Naive thymus-derived CD4-positive, alpha-beta T cell (primary cell): ENCODE measurements around the gene DYNC1LI2. TPM values are rescaled to one million over a fixed set of nuclear protein-coding genes. Genes with fewer than 3 reads are reported as not detected.
A peak's percentile ranks its signal among the peaks of the same experiment; 100 is the strongest.

Experiments
- ATAC-seq: fragments of 150-1000 bp; cut with Tn5 transposase; 2 replicates; pipeline ENCODE4 v1.10.0; 2021; ENCODE audit warnings: mild to moderate bottlenecking, moderate library complexity
- CTCF ChIA-PET: fragments of 350-600 bp; sonication (Branson Sonifier 250); formaldehyde crosslinking; loops from one replicate; lab custom pipeline; 2021; ENCODE audit warnings: antibody characterized with exemption; lab: Charles Lee
- POLR2A ChIA-PET: fragments of 350-600 bp; sonication (Branson Sonifier 250); formaldehyde crosslinking; loops from one replicate; lab custom pipeline; 2021; ENCODE audit warnings: antibody characterized with exemption, inconsistent platforms; lab: Charles Lee
- DNase-seq, 9 donors: peaks; one replicate each; pipeline versions ENCODE4 v3.0.0 to v3.0.0-alpha.2; 2020 to 2022; ENCODE audit warnings: mixed read lengths in 1 of 9
- H3K27ac ChIP-seq: one replicate; pipeline ENCODE4 v1.7.0; 2013; ENCODE audit warnings: mild to moderate bottlenecking, low read depth, low read length, moderate library complexity
- H3K27me3 ChIP-seq, 2 donors: one replicate each; pipeline ENCODE4 v1.7.0; 2013; ENCODE audit warnings: low read length in 2 of 2, mild to moderate bottlenecking in 2 of 2, moderate library complexity in 2 of 2; ENCODE audit not compliant: control insufficient read depth in 2 of 2, insufficient read depth in 2 of 2
- H3K36me3 ChIP-seq, 3 experiments: 1 replicate in 2 of 3; 2 replicates in 1 of 3; pipeline ENCODE4 v1.7.0; 2013; ENCODE audit warnings: low read length in 3 of 3, mild to moderate bottlenecking in 3 of 3, moderate library complexity in 1 of 3; ENCODE audit not compliant: insufficient read depth in 3 of 3, control insufficient read depth in 2 of 3
- H3K4me1 ChIP-seq, 2 donors: one replicate each; pipeline ENCODE4 v1.7.0; 2013; ENCODE audit warnings: low read length in 2 of 2, mild to moderate bottlenecking in 2 of 2, moderate library complexity in 1 of 2; ENCODE audit not compliant: control insufficient read depth in 2 of 2, insufficient read depth in 2 of 2
- H3K4me3 ChIP-seq: 2 replicates; pipeline ENCODE4 v1.7.0; 2013; ENCODE audit warnings: mild to moderate bottlenecking, low read length
- H3K9me3 ChIP-seq, 3 experiments: 1 replicate in 2 of 3; 2 replicates in 1 of 3; pipeline ENCODE4 v1.7.0; 2013; ENCODE audit warnings: low read length in 3 of 3; ENCODE audit not compliant: control insufficient read depth in 2 of 3
- H3K27ac Mint-ChIP-seq, 9 donors: one replicate each; pipeline ENCODE4 v1.8.0; 2020 to 2022; ENCODE audit warnings: mixed read lengths in 9 of 9, mild to moderate bottlenecking in 8 of 9, moderate library complexity in 5 of 9, inconsistent platforms in 2 of 9
- H3K27me3 Mint-ChIP-seq, 5 donors: one replicate each; pipeline ENCODE4 v1.8.0; 2021 to 2022; ENCODE audit warnings: mixed read lengths in 5 of 5, mild to moderate bottlenecking in 1 of 5
- H3K36me3 Mint-ChIP-seq, 5 donors: one replicate each; pipeline ENCODE4 v1.8.0; 2020 to 2022; ENCODE audit warnings: mixed read lengths in 5 of 5, mild to moderate bottlenecking in 3 of 5, inconsistent platforms in 1 of 5
- H3K4me1 Mint-ChIP-seq, 7 donors: one replicate each; pipeline ENCODE4 v1.8.0; 2020 to 2022; ENCODE audit warnings: mixed read lengths in 7 of 7, mild to moderate bottlenecking in 3 of 7, inconsistent platforms in 1 of 7
- H3K4me3 Mint-ChIP-seq, 10 donors: one replicate each; pipeline ENCODE4 v1.8.0; 2020 to 2022; ENCODE audit warnings: mild to moderate bottlenecking in 10 of 10, mixed read lengths in 10 of 10, moderate library complexity in 6 of 10, inconsistent platforms in 2 of 10
- H3K9me3 Mint-ChIP-seq, 11 donors: one replicate each; pipeline ENCODE4 v1.8.0; 2020 to 2022; ENCODE audit warnings: mixed read lengths in 11 of 11, mild to moderate bottlenecking in 4 of 11, inconsistent platforms in 1 of 11, moderate library complexity in 1 of 11
- intact Hi-C, 2 donors: fragments of 100-400 bp; cut with micrococcal nuclease; formaldehyde crosslinking; loops; one replicate each; pipeline ENCODE4 v1.15.1; 2023
- polyA plus RNA-seq, 2 donors: library from polyadenylated mRNA; unstranded; fragments of 300-500 nt; fragmentation: Illumina TruSeq; gene quantifications; one replicate each; pipeline ENCODE4 v1.2.3, GENCODE V29; 2021
- total RNA-seq, 6 experiments: library from RNA in 5 of 6; stranded (reverse) in 5 of 6; gene quantifications; 1 replicate in 5 of 6; 2 replicates in 1 of 6; pipeline ENCODE4 v1.2.3 and lab custom pipeline; 2021 to 2026

DYNC1LI2 gene
- total and polyA plus RNA-seq, 7 experiments from 2014 or later, result 23.2 to 85.7 (median 77.5) TPM

GRCh38 chr16:66717776-66718175, 33.6 kb downstream of the DYNC1LI2 start:
- Histone ChIP-seq H3K4me3 (no peak overlapping the region), H3K4me1 (no peaks in the 10 kb centered on the region), H3K27ac (no peak overlapping the region), H3K27me3 (no peaks in the 10 kb centered on the region), H3K9me3 (no peaks in the 10 kb centered on the region), H3K36me3 (peaks cover 0 to 16% (median 5%) of the 10 kb centered on the region in 3 experiments)
- Mint-ChIP-seq H3K36me3 (peaks cover 0 to 3% (median 0%) of the 10 kb centered on the region in 5 donors), H3K27me3 (no peaks in the 10 kb centered on the region), H3K27ac (no peak overlapping the region), H3K9me3 (no peaks in the 10 kb centered on the region), H3K4me1 (no peaks in the 10 kb centered on the region), H3K4me3 (no peak overlapping the region)
- CTCF ChIA-PET, result no interaction called here
- ATAC-seq (no peak), DNase-seq (no peak)
- intact Hi-C loops, result no loop called here
- POLR2A ChIA-PET, result interaction anchor here (0.7 kb wide), 1 partner anchor 67 kb away, joined by 3 read pairs; no protein-coding TSS in a partner anchor

GRCh38 chr16:66717112-66717675, 34.2 kb downstream of the DYNC1LI2 start:
- Histone ChIP-seq H3K4me3 (no peak overlapping the region), H3K9me3 (no peaks in the 10 kb centered on the region), H3K27ac (no peak overlapping the region), H3K36me3 (peaks cover 0 to 11% (median 4%) of the 10 kb centered on the region in 3 experiments), H3K4me1 (no peaks in the 10 kb centered on the region), H3K27me3 (no peaks in the 10 kb centered on the region)
- Mint-ChIP-seq H3K27me3 (peaks cover 0 to 3% (median 0%) of the 10 kb centered on the region in 5 donors), H3K9me3 (peaks cover 0 to 5% (median 0%) of the 10 kb centered on the region in 11 donors), H3K4me3 (no peak overlapping the region), H3K36me3 (peaks cover 0 to 5% (median 4%) of the 10 kb centered on the region in 5 donors), H3K4me1 (no peaks in the 10 kb centered on the region), H3K27ac (peak overlapping the region in 1 of 9 donors; percentile 26)
- ATAC-seq (peak; percentile 62), DNase-seq (no peak)
- CTCF ChIA-PET, result interaction anchor here (0.6 kb wide), 1 partner anchor 21 kb away, joined by 3 read pairs; no protein-coding TSS in a partner anchor
- intact Hi-C loops, result no loop called here
- POLR2A ChIA-PET, result no interaction called here

- DNase-seq (no peak), ATAC-seq (no peak)
- no peaks in the 10 kb centered on the region for H3K4me1 Mint-ChIP-seq
- no peaks in the 10 kb centered on the region for H3K9me3 ChIP-seq
- H3K4me1 ChIP-seq, result no peaks in the 10 kb centered on the region
- H3K27me3 Mint-ChIP-seq, result peaks cover 0 to 4% (median 0%) of the 10 kb centered on the region in 5 donors
- H3K9me3 Mint-ChIP-seq, result peaks cover 0 to 5% (median 0%) of the 10 kb centered on the region in 11 donors
- H3K27ac ChIP-seq, result no peak overlapping the region
- POLR2A ChIA-PET, result interaction anchor here (0.5 to 0.6 kb wide), 2 partner anchors 69 to 154 kb away, joined by 3 read pairs; no protein-coding TSS in a partner anchor
- peaks cover 0 to 5% (median 4%) of the 10 kb centered on the region in 5 donors for H3K36me3 Mint-ChIP-seq
- H3K27me3 ChIP-seq, result no peaks in the 10 kb centered on the region
- H3K27ac Mint-ChIP-seq, result peak overlapping the region in 2 of 9 donors; percentile 40 to 48
- no peaks in the 10 kb centered on the region for H3K36me3 ChIP-seq
- no peak overlapping the region for H3K4me3 Mint-ChIP-seq
- intact Hi-C loops, result no loop called here
- no peak overlapping the region for H3K4me3 ChIP-seq
- CTCF ChIA-PET, result interaction anchor here (0.7 kb wide), 1 partner anchor 897 kb away, joined by 3 read pairs; no protein-coding TSS in a partner anchor
Measured at GRCh38 chr16:66714654-66715307, 36.6 kb downstream of the DYNC1LI2 start.

- no peak for ATAC-seq
Measured at GRCh38 chr16:66714062-66714461, 37.3 kb downstream of the DYNC1LI2 start.

DNA sequence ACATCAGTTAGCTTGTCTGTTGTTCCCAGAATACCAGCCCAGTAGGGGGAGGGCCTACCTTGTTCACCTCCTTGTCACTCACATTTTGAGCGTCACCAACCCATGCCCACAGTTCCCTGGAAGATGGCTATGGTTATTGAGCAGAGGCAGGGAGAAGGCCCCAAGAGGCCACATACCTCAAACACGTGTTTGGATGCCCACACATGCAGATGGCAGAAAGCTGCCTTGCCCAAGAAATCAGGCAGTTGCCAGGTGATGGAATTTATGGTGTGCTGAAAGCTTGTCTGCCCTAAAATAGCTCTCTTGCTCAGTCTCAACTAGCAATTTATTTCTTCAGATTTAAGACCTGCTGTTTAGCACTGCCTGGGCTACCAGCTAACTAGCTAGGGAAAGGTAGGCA, 38.3 kb downstream of the DYNC1LI2 start:
- no peak overlapping the region for H3K27ac ChIP-seq
- Mint-ChIP-seq H3K27ac (no peak overlapping the region), H3K4me1 (no peaks in the 10 kb centered on the region), H3K4me3 (no peak overlapping the region), H3K9me3 (peaks cover 0 to 5% (median 0%) of the 10 kb centered on the region in 11 donors), H3K27me3 (peaks cover 0 to 8% (median 4%) of the 10 kb centered on the region in 5 donors), H3K36me3 (peaks cover 0 to 4% (median 2%) of the 10 kb centered on the region in 5 donors)
- H3K9me3 ChIP-seq, result no peaks in the 10 kb centered on the region
- no peaks in the 10 kb centered on the region for H3K36me3 ChIP-seq
- no peaks in the 10 kb centered on the region for H3K4me1 ChIP-seq
- intact Hi-C loops, result no loop called here
- CTCF ChIA-PET, result interaction anchor here (0.6 kb wide), 1 partner anchor 155 kb away, joined by 4 read pairs; no protein-coding TSS in a partner anchor
- ATAC-seq (no peak), DNase-seq (no peak)
- no peak overlapping the region for H3K4me3 ChIP-seq
- H3K27me3 ChIP-seq, result no peaks in the 10 kb centered on the region
- POLR2A ChIA-PET, result no interaction called here

More at GRCh38 chr16:66714062-66714461, 37.3 kb downstream of the DYNC1LI2 start:
- POLR2A ChIA-PET, result interaction anchor here (0.6 kb wide), 1 partner anchor 70 kb away, joined by 3 read pairs; no protein-coding TSS in a partner anchor
- H3K4me3 ChIP-seq, result no peak overlapping the region
- Mint-ChIP-seq H3K9me3 (peaks cover 0 to 5% (median 0%) of the 10 kb centered on the region in 11 donors), H3K27me3 (peaks cover 0 to 4% (median 0%) of the 10 kb centered on the region in 5 donors), H3K4me3 (no peak overlapping the region), H3K27ac (no peak overlapping the region), H3K4me1 (no peaks in the 10 kb centered on the region), H3K36me3 (peaks cover 0 to 5% (median 4%) of the 10 kb centered on the region in 5 donors)
- CTCF ChIA-PET, result interaction anchor here (0.7 kb wide), 1 partner anchor 897 kb away, joined by 3 read pairs; no protein-coding TSS in a partner anchor
- intact Hi-C loops, result no loop called here
- H3K36me3 ChIP-seq, result no peaks in the 10 kb centered on the region
- H3K27ac ChIP-seq, result no peak overlapping the region
- no peak for DNase-seq
- no peaks in the 10 kb centered on the region for H3K4me1 ChIP-seq
- no peaks in the 10 kb centered on the region for H3K9me3 ChIP-seq
- H3K27me3 ChIP-seq, result no peaks in the 10 kb centered on the region

- Histone ChIP-seq H3K4me1 (no peaks in the 10 kb centered on the region), H3K36me3 (no peaks in the 10 kb centered on the region), H3K27me3 (no peaks in the 10 kb centered on the region), H3K4me3 (no peak overlapping the region), H3K9me3 (no peaks in the 10 kb centered on the region), H3K27ac (no peak overlapping the region)
- POLR2A ChIA-PET, result no interaction called here
- Mint-ChIP-seq H3K36me3 (peaks cover 0 to 4% (median 2%) of the 10 kb centered on the region in 5 donors), H3K27me3 (peaks cover 0 to 9% (median 4%) of the 10 kb centered on the region in 5 donors), H3K4me1 (no peaks in the 10 kb centered on the region), H3K27ac (no peak overlapping the region), H3K4me3 (no peak overlapping the region), H3K9me3 (peaks cover 0 to 5% (median 0%) of the 10 kb centered on the region in 11 donors)
- intact Hi-C loops, result no loop called here
- ATAC-seq (no peak), DNase-seq (no peak)
- CTCF ChIA-PET, result no interaction called here
Measured at GRCh38 chr16:66712512-66712911, 38.9 kb downstream of the DYNC1LI2 start.
